HG03196 (cell line): ENCODE measurements around the gene DGKZ.

Experiments used
- ATAC-seq: cut with Tn5 transposase; IDR thresholded peaks from one replicate; pipeline ENCODE4 v1.9.1; 2021; ENCODE audit not compliant: unreplicated experiment

The DGKZ gene

DNA sequence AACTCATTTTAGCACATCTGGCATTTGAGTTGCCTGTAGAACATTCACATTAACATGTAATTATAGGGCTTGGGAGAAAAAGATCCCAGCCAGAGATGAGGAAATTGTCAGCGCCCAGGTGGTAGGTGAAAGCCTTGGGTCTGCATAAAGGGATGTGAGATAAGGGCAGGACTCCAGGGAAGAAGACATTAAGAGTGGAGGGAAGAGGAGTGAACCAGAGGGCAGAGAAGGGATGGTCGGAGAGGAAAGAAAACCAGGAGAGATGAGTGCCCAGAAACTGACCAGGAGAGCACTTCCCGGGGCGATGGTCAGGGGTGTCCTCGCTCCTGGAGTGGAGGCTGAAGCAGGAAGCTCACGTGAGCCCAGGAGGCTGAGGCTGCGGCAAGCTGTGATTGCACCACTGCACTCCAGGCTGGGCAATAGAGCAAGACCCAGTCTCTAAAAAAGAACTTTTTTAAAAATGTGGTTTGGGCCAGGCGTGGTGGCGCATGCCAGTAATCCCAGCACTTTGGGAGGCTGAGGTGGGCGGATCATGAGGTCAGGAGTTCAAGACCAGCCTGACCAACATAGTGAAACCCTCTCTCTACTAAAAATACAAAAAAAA lies 20.3 kb upstream of the DGKZ start:
- no peak for ATAC-seq

DNA sequence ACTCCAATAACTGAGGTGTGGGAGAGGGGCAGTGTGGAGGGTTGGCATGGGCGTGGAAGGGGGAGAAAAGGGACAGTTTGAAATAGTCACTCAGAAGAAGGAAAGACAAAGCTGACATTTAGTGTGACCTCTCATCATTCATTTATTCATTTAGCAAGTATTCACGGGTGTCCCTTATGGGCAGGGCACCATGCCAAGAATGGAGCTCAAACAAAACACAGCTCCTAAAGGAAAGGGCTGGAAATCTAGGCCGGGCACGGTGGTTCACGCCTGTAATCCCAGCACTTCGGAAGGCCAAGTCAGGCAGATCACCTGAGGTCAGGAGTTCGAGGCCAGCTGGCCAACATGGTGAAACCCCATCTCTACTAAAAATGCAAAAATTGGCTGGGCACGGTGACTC lies 19.4 kb upstream of the DGKZ start:
- no peak for ATAC-seq

DNA sequence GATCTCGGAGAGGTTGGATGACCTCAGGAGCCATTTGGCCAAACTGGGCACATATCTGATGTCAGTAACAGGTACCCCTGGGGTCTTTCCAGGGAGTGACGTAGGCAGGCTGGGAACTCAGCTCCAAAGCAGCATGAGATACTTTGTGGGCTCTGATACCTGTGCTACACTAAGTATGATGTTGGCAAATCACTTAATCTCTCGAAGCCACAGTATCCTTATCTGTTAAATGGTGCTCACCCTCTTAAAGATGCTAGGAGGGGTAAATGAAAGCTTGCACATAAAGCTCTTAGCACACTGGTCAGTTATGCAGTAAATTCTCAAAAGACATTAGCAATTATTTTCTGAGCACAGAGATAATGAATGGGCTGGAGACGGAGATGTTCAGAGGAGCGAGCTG lies 17.1 kb upstream of the DGKZ start:
- ATAC-seq = no peak

DNA sequence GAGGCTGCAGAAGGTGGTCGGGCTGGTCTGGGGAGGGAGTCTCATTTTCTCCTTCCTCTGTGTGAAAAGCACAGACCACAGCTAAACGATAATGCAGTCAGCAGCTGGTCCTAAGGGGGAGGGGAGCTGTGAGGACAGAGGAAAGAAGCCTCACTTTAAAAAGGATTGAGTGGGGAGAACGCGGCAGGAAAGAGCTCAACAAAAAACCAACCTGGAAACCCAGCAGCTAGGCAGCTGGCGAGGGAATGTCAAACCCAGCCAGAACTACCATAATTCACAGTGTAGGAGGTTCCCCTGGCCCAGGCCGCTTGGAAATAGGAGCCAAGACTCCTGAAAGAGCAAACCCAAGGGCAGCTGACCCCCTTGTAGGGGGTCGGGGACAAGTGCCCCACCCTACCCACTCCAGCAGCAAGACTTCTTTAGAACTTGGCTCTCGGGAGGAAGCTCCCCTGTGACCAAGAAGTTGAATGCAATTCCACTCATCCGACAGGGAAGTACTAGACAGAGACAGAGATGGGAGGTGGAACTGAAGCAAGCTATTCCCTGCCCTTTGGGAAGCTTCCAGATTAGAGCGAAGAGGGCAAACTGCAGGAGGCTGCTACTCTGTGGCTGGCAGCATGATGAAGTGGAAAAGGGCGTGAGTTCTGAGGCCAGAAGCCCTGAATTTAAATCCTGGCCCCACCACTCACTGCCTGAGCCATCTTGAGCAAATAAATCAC lies 16.5 kb upstream of the DGKZ start:
- no peak for ATAC-seq

DNA sequence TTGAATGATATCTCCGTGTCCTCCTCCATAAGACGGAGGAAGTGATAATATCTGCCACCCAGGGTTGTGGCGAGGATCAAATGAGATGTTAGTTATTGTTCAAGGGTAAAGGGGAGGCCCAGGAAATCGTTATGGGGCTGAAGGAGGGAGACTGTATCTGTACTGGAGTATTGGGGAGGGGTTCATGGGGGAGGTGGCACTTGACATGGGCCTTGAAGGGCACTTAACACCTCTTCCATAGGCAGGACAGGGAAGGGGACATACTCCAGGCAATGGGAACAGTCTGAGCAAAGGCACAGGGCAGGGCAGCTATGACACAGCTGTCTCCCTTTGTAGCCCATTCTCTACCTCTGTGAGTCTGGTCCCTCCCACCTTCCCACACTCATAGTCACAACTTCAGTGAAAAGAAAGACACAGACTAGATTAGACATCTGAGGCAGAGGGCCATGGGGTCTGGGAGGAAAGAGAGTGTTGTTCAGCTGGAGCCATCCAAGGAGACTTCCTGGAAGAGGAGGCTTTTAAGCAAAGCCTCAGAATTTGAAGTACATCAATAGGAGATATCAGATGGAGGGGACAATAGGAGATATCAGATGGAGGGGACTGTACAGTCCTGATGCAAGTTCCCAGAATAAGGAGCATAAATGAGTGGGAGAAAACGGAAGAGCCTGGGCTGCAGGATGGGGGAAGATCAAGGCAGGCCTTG lies 15.8 kb upstream of the DGKZ start:
- no peak for ATAC-seq

DNA sequence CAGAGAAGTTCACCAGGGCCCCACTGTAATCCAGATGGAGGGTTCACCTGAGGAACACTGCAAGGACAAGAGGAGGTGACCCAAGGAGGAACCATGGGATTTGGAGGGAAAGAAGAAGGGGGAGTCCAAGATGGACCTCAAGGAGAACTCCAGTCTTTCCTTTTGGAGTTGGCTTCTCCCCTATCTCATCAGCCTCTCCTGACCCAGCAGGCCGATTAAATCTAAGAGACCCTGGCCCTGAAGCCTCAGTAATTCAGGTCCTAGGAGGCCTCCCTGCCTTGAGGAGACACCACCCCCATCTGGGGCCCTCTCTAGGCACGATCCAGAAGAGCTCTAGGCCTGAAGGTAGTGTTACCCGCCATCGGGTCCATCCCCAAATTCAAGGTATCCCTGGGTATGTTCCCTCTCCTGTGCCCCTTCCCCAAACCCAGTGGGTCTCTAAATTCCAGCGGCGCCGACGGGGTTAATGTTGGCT lies 15.1 kb upstream of the DGKZ start:
- ATAC-seq = no peak

DNA sequence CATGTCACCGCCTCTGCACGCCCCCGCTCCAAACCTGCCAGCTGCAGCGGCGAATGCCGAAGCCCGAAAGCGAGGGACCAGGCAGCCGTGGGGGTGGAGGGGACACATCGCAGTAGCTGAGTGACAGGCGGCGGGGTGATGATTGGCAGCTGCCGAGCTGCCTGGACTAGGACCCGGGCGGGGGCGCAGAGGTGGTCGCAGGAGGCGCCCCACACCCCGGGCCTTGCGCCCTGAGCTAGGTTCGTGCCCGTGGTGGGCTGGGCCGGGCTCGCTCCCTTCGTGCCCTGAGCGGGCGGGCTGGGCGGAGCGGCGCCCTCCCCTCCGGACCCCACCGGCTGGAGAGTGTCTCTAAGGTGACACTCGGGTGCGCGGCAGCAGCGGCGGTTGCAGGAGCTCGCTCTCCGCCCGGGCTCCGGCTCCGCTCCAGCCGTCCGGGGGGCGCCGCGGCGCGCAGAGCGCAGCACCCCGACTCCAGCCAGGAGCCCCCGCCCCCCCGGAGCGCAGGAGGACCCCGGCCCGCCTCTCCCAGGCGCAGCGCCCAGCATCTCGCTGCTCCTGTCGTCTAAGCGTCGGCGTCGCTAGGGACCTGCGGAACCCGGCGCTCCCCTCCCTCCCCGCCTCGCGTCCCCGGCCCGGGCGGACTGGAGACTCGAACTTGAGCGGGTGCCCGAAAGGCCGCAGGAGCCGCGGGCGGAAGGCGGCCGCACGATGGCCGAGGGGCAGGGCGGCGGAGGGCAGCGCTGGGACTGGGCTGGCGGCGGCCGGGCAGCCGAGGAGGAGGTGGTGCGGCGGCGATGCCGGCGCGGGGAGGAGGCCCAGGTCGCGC lies 14.5 kb upstream of the DGKZ start:
- no peak for ATAC-seq

DNA sequence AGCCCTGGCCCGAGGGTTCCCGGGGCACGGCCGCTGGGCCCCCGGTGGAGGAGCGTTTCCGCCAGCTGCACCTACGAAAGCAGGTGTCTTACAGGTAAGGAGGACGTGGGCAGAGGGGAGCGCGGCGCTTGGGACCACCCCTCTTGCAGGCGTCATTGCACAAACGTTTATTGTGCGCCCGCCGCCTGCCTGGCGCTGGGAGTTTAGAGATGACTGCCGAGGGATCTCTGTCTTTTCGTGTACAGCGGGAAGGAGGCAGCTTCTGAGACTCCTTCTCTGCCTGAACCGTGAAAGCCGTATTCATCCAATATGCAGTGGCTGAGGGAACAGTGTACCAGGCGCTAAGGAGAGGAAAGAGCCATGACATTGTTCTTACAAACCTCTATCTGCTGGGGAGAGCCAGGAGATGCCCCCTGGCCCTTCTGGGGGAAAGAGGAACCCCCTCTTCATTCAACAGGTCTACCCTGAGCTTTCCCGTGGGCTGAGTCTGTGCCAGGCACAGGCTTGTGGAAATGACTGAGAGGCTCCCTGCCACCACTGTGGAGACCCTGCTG lies 13.8 kb upstream of the DGKZ start:
- ATAC-seq = no peak

DNA sequence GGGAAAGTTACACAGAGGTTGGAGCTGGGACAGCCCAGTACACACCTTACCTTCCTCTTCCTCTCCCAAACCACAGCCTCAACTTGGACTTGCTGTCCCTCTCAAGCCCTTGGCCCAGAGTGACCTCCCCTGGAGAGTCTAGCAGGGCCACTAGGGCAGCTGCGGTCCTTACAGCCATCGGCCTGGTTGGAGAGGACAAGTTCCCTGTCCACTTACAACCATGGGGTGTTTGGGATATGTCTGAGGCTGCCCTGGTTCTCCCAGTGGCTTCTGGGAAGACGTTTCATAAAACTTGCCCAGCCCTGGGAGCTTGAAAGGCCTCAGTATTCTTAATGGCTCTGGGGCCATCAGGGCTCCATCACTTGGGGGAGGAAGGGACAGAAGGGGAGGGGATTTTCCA lies 13.1 kb upstream of the DGKZ start:
- no peak for ATAC-seq

DNA sequence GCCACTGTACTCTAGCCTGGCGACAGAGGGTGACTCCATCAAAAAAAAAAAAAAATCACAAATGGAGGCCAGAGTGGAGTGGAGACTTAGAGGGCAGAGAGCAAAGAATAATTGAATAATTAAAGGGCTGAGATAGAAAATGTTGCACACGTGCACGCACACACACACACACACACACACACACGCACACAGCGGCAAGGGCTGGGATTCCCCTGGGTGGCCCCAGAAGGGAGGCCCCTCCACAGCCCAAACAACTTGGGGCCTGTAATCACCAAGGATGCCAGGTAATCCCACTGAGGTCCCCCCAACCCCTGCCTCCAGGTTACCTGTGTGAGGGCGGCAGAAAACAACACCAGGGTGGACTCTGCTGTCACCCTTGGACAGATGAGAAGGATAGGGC lies 12.0 kb upstream of the DGKZ start:
- no peak for ATAC-seq

DNA sequence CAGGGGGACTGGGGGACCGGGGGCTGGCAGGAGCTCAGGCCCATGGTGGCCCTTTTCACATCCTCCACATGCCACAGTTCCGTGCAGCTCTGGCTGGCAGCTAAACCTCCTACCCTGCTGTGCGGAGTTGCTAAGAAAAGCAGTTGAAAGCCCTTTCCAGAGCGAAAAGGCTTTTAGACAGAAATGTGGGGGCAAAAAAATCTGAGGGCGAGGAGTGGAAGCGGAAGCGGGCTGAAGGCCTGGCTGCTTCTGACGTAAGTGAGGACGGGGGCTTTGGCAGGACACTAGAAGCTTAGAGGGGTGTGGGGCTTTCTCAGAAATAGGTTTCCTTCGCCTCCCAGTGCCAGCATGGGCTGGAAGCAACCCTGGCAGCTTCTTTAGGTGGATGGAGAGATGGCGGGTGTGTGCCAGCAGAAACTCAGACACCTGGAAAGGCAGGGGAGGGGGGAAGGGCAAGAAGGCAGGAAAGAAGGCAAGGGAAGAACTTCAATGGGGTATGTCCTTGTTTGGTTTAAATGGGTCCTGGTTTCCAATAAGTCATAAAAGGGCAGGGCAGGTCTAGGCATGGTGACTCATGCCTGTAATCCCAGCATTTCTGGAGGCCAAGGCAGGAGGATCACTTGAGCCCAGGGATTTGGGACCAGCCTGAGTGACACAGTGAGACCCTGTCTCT lies 11.2 kb upstream of the DGKZ start:
- no peak for ATAC-seq

DNA sequence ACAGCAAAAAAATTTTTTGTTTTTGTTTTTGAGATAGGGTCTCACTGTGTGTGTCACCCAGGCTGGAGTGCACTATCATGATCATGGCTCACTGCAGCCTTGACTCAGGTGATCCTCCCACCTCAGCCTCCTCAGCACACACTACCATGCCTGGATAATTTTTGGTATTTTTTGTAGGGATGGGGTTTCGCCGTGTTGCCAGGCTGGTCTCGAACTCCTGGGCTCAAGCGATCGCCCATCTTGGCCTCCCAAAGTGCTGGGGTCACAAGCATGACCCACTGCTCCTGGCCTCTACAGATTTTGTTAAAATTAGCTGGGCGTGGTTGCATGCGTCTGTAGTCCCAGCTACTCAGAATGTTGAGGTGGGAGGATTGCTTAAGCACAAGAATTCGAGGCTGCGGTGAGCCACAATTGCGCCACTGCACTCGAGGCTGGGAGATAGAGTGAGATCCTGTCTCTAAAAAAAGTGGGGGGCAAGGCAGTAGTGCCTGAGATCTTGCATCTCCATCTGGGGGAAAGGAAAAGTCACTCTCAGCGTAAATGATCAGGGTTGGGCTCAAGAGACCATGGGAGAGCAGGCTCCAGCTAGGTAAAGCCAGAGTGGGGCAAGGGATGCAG lies 10.6 kb upstream of the DGKZ start:
- no peak for ATAC-seq

DNA sequence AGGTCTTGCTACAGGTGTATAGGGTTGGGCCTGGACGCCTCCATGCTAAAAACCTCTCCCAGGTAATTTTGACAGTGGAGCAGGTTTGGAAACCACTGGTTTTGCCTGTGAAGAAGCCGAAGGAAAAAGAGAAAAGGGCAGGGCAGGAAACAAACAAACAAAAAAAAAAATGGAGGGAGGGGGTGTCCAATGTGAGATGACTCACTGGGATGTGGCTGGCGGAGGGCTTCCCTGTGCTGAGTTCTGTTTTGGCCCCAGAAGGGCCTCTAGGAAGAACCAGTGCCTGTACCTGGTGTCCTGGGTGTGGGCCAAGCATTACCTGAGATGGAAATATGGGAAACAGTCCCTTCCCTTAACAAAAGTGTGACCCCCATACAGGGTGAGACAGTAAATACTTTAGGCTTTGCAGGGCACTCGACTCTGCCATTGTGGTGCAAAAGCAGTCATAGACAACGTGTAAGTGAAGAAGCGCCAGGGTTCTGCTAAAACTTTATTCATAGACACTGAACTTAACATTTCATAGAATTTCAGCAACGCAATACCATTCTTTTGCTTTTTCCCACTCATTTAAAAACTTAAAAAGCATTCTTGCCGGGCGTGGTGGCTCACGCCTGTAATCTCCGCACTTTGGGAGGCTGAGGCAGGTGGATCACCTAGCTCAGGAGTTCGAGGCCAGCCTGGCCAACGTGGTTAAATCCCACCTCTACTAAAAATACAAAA lies 9.5 kb upstream of the DGKZ start:
- ATAC-seq = no peak

DNA sequence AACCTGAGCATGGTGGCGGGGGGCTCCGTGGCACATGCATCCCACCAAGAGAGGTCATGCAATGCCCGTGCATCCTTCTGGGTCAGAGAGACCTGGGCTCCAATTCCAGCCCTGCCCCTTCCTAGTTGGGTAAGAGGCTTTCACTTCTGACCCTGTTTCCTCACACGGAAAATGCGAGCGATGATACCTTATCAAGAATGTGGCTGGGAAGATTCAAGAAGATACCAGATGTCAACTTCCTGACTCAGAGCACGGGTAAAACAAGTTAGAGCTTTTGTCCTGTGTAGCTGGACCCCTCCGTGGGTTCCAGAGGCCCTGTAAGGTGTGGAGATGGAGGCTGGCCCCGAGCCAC lies 8.7 kb upstream of the DGKZ start:
- no peak for ATAC-seq

DNA sequence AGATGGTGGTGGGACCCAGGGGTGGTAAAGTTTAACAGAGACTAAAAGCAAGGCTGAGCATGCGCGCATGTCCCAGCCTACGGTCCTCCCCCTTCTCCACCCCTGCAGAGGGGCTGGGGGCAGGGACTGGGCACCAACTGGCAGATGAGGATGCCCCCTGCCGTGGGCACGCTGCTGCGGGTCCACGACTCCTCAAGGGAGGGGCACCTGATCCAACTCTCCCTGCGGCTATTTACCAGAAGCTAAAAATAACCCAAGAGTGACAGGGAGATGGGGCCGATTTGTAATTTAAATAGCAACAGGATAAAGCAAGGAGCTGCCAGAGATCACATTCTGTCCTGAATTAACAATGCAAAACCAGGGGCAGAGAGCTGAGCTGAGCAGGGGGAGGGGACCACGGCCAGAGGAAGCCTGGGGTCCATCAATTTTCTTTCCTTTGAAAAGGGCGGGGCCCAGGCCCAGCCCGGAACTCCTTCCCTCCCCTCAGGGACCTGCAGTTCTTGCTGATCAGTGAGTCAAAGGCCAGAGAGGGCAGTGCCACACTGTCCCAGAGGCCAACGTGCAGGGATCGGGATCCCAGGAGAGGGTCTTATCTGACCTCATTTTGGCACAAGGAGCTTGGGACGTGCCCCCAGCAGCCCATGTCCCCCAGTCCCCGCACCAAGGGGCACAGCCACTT lies 8.1 kb upstream of the DGKZ start:
- ATAC-seq = no peak

DNA sequence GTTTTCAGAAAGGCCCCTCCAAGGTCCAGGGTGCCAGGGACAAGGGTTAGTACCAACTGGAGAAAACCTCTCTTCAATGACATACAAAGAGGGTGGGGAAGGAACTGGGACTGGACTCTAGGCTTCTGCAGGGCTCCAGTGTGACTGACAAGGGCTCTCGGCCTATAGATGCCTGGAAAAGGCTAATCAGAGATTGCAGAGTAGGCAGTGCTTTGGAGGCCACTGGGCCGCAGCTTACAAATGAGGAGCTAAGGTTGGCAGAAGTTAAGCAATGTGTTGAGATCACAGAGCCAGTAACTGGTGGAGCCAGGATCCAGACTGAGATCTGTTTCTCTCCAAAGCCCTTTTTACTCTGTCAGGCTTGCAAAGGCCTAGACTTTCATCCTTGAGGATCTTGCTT lies 7.4 kb upstream of the DGKZ start:
- no peak for ATAC-seq

DNA sequence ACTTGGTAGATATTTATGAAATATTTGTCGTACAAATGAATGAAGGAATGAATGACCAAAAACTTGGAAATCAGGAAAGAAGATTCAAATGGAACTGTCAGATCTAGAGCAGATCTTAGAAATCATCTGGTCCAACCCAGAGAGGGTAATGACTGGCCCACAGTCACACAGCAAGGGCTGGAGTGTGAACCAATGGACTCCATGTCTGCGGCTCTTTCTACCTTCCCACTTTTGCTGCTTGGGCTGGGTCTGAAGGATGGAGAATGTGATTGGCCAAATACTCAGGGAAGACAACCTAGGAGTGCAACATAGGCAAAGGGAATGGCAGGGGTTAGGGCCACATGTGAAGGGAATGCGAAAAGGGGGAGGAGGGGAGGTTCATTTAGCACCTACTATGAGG lies 5.8 kb upstream of the DGKZ start:
- no peak for ATAC-seq

DNA sequence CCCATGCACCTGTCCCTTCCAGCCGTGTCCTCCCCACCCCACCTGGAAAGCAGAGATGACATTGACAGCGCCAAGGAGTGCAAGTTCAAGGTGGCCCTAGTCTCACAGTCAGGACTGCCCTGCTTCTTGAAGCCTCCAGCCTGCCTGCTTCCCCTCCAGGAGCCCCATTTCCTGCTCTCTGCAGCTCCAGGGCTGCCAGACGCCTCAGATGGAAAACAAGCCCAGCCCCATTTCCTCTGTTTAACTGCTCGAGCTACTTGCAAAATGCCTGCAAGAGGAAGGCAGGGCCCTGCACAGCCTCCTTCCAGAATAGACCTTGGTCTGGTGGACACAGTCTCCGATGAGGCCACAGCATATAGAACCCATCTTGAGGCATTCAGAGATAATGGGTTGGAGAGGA lies 5.0 kb upstream of the DGKZ start:
- no peak for ATAC-seq

DNA sequence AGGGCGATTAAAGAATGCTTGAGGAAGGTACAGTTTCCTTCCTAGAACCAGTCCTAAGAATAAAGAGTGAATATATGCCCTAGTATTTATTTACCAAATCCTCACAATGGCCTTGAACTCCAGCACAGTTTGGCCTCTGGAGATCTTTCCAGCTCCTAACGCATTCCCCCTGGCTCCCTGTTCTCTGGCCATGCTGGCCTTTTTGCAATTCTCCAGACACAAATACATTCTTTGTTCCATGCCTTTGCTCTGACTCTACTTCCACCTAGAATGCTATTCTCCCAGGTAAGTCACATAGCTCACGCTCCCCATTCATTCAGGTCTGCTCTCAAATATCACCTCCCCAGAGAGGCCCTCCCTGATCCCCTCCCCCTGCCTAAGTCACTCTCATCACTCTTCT lies 3.7 kb upstream of the DGKZ start:
- ATAC-seq = no peak
